SU-DHL-6 (cell line): ENCODE data around the gene FEM1A.
"Not testable (repeated sequence)": the region's sequence is repeated elsewhere in the genome, so short reads cannot be mapped to it uniquely, and the experiment has no call there.

Source experiments
- H2AFZ ChIP-seq: fragments of 200-600 bp; sonication (generic); 2 replicates; pipeline ENCODE4 v1.6.1; 2014; ENCODE audit warnings: low read depth, mild to moderate bottlenecking, moderate library complexity, mixed read lengths, antibody characterized with exemption, low read length; ENCODE audit not compliant: severe bottlenecking
- H3F3A ChIP-seq: fragments of 200-600 bp; shearing (Covaris generic); 2 replicates; pipeline ENCODE4 v1.6.0; 2016; ENCODE audit warnings: antibody characterized with exemption, mild to moderate bottlenecking; ENCODE audit not compliant: insufficient read depth
- H3K27ac ChIP-seq: fragments of 200-600 bp; sonication (generic); 2 replicates; pipeline ENCODE4 v1.5.1; 2016; ENCODE audit warnings: low read depth, mild to moderate bottlenecking, low read length, moderate library complexity, mixed read lengths
- H3K27me3 ChIP-seq: fragments of 200-600 bp; sonication (generic), shearing (Covaris generic); 2 replicates; pipeline ENCODE4 v1.6.0; 2014; ENCODE audit warnings: mild to moderate bottlenecking, low read length
- H3K36me3 ChIP-seq: fragments of 200-600 bp; sonication (generic); 2 replicates; pipeline ENCODE4 v1.6.1; 2014; ENCODE audit warnings: mild to moderate bottlenecking, low read length, mixed read lengths
- H3K4me2 ChIP-seq: fragments of 300-600, 200-600 bp; shearing (Covaris generic), sonication (generic); 2 replicates; pipeline ENCODE4 v1.6.0; 2014; ENCODE audit warnings: low read length, low read depth, mild to moderate bottlenecking; ENCODE audit not compliant: poor library complexity, severe bottlenecking
- H3K4me3 ChIP-seq: fragments of 200-600 bp; sonication (generic); 2 replicates; pipeline ENCODE4 v1.5.1; 2014; ENCODE audit warnings: antibody characterized with exemption, low read length, mild to moderate bottlenecking, mixed read lengths; ENCODE audit not compliant: insufficient read depth, poor library complexity, severe bottlenecking
- H3K79me2 ChIP-seq: fragments of 200-600 bp; sonication (generic); 2 replicates; pipeline ENCODE4 v1.6.1; 2014; ENCODE audit warnings: mild to moderate bottlenecking, low read length, moderate library complexity; ENCODE audit not compliant: insufficient read depth
- H3K9ac ChIP-seq: fragments of 200-600 bp; sonication (generic); 2 replicates; pipeline ENCODE4 v1.7.0; 2014; ENCODE audit warnings: mild to moderate bottlenecking, low read length
- H3K9me2 ChIP-seq: fragments of 200-600 bp; sonication (generic); replicated peaks from 2 replicates; pipeline ENCODE4 v1.6.1; 2014; ENCODE audit warnings: low read length; ENCODE audit not compliant: insufficient read depth
- H3K9me3 ChIP-seq: fragments of 200-600 bp; sonication (generic); 2 replicates; pipeline ENCODE4 v1.6.1; 2014; ENCODE audit warnings: low read length, mixed read lengths; ENCODE audit not compliant: insufficient read depth
- H4K20me1 ChIP-seq: fragments of 200-600 bp; sonication (generic); 2 replicates; pipeline ENCODE4 v1.6.1; 2014; ENCODE audit warnings: low read depth, mild to moderate bottlenecking, antibody characterized with exemption, low read length, moderate library complexity, mixed read lengths
- CTCF ChIP-seq: fragments of 200-600 bp; sonication (generic); IDR thresholded peaks from one replicate; pipeline ENCODE4 v1.5.1; 2017; ENCODE audit warnings: antibody characterized with exemption, mild to moderate bottlenecking, low read length, moderate library complexity; ENCODE audit not compliant: insufficient read depth, poor library complexity, severe bottlenecking
- EZH2phosphoT487 ChIP-seq: fragments of 200-600 bp; sonication (generic), shearing (Covaris generic); conservative IDR thresholded peaks from 2 replicates; pipeline ENCODE4 v1.6.1; 2018; ENCODE audit warnings: mild to moderate bottlenecking, antibody characterized with exemption, low read length, moderate library complexity, mixed read lengths

Gene FEM1A

GRCh38 chr19:4830332-4830731 is 38.8 kb downstream of the FEM1A start:
- Histone ChIP-seq H2AFZ (no peak overlapping the region), H4K20me1 (no peaks in the 10 kb centered on the region), H3K27ac (peak overlapping the region; percentile 76), H3K79me2 (peaks cover 42% of the 10 kb centered on the region), H3K27me3 (no peaks in the 10 kb centered on the region), H3K9me3 (no peaks in the 10 kb centered on the region), H3K9me2 (no peaks in the 10 kb centered on the region), H3K36me3 (no peaks in the 10 kb centered on the region), H3K4me2 (peak overlapping the region; percentile 70), H3F3A (peaks cover 23% of the 10 kb centered on the region), H3K4me3 (peak overlapping the region; percentile 73), H3K9ac (peak overlapping the region; percentile 69)
- no peak for TF ChIP-seq EZH2phosphoT487
- TF ChIP-seq CTCF, result no peak

GRCh38 chr19:4830768-4831265 is 39.3 kb downstream of the FEM1A start:
- peaks cover 42% of the 10 kb centered on the region for H3K79me2 ChIP-seq
- H3K4me3 ChIP-seq, result peak overlapping the region; percentile 73
- peaks cover 23% of the 10 kb centered on the region for H3F3A ChIP-seq
- H2AFZ ChIP-seq, result peak overlapping the region; percentile 90
- no peaks in the 10 kb centered on the region for H4K20me1 ChIP-seq
- H3K36me3 ChIP-seq, result no peaks in the 10 kb centered on the region
- no peaks in the 10 kb centered on the region for H3K27me3 ChIP-seq
- H3K4me2 ChIP-seq, result peak overlapping the region; percentile 70
- peak overlapping the region; percentile 76 for H3K27ac ChIP-seq
- peak overlapping the region; percentile 69 for H3K9ac ChIP-seq
- H3K9me3 ChIP-seq, result no peaks in the 10 kb centered on the region
- no peak for TF ChIP-seq CTCF
- no peak for TF ChIP-seq EZH2phosphoT487
- H3K9me2 ChIP-seq, result no peaks in the 10 kb centered on the region

DNA sequence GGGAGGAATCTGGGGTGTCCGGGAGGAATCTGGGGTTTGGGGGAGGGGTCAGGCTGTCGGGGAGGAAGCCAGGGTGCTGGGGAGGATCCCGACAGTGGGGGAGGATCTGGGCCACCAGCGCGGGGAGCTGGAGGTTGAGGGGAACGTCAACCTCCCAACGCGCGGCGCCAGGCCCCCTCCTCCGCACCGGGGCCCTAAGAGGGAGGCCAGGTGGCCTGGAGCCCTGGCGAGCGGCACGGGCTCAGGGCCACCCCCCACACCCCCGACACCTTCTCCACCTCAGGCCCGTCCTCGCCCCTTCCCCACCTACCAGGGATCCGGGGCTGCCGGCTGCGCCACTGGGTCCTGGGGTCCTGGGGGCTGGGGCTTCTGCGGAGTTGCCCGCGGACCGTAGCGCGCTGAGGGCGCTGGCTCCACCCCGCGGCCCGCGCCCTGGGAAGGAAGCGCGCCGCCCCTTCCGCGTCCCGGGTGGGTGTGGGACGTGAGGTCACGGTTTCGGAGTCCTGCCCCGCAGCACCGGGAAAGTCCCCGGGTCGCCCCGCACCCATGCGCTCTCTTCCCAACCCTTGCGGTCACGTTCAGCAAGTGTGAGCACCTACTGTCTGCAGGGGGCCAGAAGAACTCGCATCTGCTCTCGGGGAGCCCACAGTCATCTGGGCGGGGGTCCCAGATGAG is 39.9 kb downstream of the FEM1A start, which contains the start of gene TICAM1:
TSS of gene TICAM1 (minus strand) at position 409 of the 675 bp plus-strand sequence. CDS start 13,335 bp downstream, outside the sequence.
- Histone ChIP-seq H3K4me3 (peak within 1 kb of the TSS; percentile 73), H3K79me2 (peaks cover 40% of the 10 kb centered on the region), H3K36me3 (no peaks in the 10 kb centered on the region), H3F3A (peaks cover 23% of the 10 kb centered on the region), H3K27me3 (no peaks in the 10 kb centered on the region), H2AFZ (peak within 1 kb of the TSS; percentile 90), H3K9me2 (no peaks in the 10 kb centered on the region), H3K27ac (peak within 1 kb of the TSS; percentile 76), H3K9ac (peak within 1 kb of the TSS; percentile 69), H4K20me1 (no peaks in the 10 kb centered on the region), H3K4me2 (peak within 1 kb of the TSS; percentile 70), H3K9me3 (no peaks in the 10 kb centered on the region)
- TF ChIP-seq EZH2phosphoT487, result no peak
- no peak for TF ChIP-seq CTCF

- H3K4me3 ChIP-seq, result peak overlapping the region; percentile 73
- peak overlapping the region; percentile 69 for H3K9ac ChIP-seq
- H3K27ac ChIP-seq, result peak overlapping the region; percentile 76
Observed at GRCh38 chr19:4831979-4832340, 40.4 kb downstream of the FEM1A start.

More at GRCh38 chr19:4831979-4832340, 40.4 kb downstream of the FEM1A start:
- not testable (repeated sequence) for H3K27me3 ChIP-seq, H3K36me3 ChIP-seq, H3K9me2 ChIP-seq, H4K20me1 ChIP-seq, H3K9me3 ChIP-seq
- Histone ChIP-seq H2AFZ (peak overlapping the region; percentile 90), H3K79me2 (peaks cover 36% of the 10 kb centered on the region), H3F3A (peaks cover 23% of the 10 kb centered on the region), H3K4me2 (peak overlapping the region; percentile 70)
